Breast epithelium (tissue), 3 donors: ENCODE data around the gene TTLL6.

Source experiments
- POLR2A ChIP-seq: fragments of 450-650 bp; IDR thresholded peaks from one replicate; pipeline ENCODE4 v1.6.1; 2016; ENCODE audit warnings: antibody characterized with exemption, mild to moderate bottlenecking, moderate library complexity
- TF ChIP-seq, protein P1 (sequence below), 3 donors: fragments of 450-650 bp; IDR thresholded peaks; one replicate each; pipeline ENCODE4 v1.5.1; 2016 to 2017; ENCODE audit warnings: antibody characterized with exemption in 3 of 3, mild to moderate bottlenecking in 3 of 3, moderate library complexity in 3 of 3

DNA sequence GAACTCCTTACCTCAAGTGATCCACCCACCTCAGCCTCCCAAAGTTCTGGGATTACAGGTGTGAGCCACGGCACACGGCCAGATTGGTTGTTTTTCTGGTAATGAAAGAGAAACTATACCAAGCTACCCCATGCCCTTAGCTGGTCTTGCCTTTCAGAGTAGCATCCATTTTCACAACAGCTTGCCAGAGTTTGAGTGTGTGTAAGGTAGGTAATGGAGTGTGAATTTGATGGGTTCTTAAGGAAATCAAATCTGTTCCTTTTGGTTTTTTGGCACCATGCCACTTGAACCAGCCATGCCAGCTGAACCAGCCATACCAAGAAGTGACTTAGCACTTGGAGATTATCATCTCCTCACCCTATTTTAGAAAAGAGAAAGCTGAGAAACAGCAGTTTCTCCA lies 18.9 kb upstream of the TTLL6 start:
- TF ChIP-seq, protein P1, sequence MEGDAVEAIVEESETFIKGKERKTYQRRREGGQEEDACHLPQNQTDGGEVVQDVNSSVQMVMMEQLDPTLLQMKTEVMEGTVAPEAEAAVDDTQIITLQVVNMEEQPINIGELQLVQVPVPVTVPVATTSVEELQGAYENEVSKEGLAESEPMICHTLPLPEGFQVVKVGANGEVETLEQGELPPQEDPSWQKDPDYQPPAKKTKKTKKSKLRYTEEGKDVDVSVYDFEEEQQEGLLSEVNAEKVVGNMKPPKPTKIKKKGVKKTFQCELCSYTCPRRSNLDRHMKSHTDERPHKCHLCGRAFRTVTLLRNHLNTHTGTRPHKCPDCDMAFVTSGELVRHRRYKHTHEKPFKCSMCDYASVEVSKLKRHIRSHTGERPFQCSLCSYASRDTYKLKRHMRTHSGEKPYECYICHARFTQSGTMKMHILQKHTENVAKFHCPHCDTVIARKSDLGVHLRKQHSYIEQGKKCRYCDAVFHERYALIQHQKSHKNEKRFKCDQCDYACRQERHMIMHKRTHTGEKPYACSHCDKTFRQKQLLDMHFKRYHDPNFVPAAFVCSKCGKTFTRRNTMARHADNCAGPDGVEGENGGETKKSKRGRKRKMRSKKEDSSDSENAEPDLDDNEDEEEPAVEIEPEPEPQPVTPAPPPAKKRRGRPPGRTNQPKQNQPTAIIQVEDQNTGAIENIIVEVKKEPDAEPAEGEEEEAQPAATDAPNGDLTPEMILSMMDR (IDR thresholded peaks at IDR 0.05), result no peak
- no peak for TF ChIP-seq POLR2A
